NCI-H526 treated with DMSO at 0.1 percent for 48 hours (cell line): ENCODE measurements around the gene PTK7.

ENCODE experiments used
- DNase-seq: peaks from one replicate; lab custom pipeline; 2025; lab: John Stamatoyannopoulos, UW

PTK7 gene

GRCh38 chr6:43180058-43180457, 103.9 kb downstream of the PTK7 start:
- DNase-seq, result no peak

GRCh38 chr6:43180985-43181384, 104.9 kb downstream of the PTK7 start:
- no peak for DNase-seq

- DNase-seq, result no peak
These were observed 105.5 kb downstream of the PTK7 start for GRCh38 chr6:43181621-43181941.

- DNase-seq, result peak; percentile 35
These were observed 106.1 kb downstream of the PTK7 start, which contains the start of gene CUL9 for GRCh38 chr6:43181942-43182860. TSS of gene CUL9 (plus strand) at chr6:43182196. CDS start at chr6:43184311, 2,115 bp downstream.

- no peak for DNase-seq
These were observed 107.3 kb downstream of the PTK7 start for GRCh38 chr6:43183441-43183840.

GRCh38 chr6:43184268-43184985, 108.3 kb downstream of the PTK7 start:
- DNase-seq, result no peak

- peak; percentile 27 for DNase-seq
These were observed 109.4 kb downstream of the PTK7 start for GRCh38 chr6:43185391-43185985.

GRCh38 chr6:43186019-43186418, 109.9 kb downstream of the PTK7 start:
- no peak for DNase-seq

- DNase-seq, result no peak
These were observed 110.6 kb downstream of the PTK7 start for GRCh38 chr6:43186706-43187105.

- no peak for DNase-seq
These were observed 111.7 kb downstream of the PTK7 start for GRCh38 chr6:43187821-43188220.

GRCh38 chr6:43188426-43188825, 112.3 kb downstream of the PTK7 start:
- DNase-seq, result no peak

- DNase-seq, result no peak
These were observed 113.7 kb downstream of the PTK7 start for GRCh38 chr6:43189776-43190304.

GRCh38 chr6:43192911-43193310, 116.8 kb downstream of the PTK7 start:
- no peak for DNase-seq

GRCh38 chr6:43193929-43194328, 117.8 kb downstream of the PTK7 start:
- DNase-seq, result no peak

GRCh38 chr6:43196337-43196736, 120.2 kb downstream of the PTK7 start:
- DNase-seq, result no peak

GRCh38 chr6:43199912-43200311, 123.8 kb downstream of the PTK7 start:
- no peak for DNase-seq

GRCh38 chr6:43200541-43200940, 124.4 kb downstream of the PTK7 start:
- no peak for DNase-seq

- no peak for DNase-seq
These were observed 126.3 kb downstream of the PTK7 start for GRCh38 chr6:43202451-43202850.

- no peak for DNase-seq
These were observed 127.1 kb downstream of the PTK7 start for GRCh38 chr6:43203029-43203717.

GRCh38 chr6:43203718-43204095, 127.6 kb downstream of the PTK7 start:
- DNase-seq, result no peak

- no peak for DNase-seq
These were observed 128.4 kb downstream of the PTK7 start for GRCh38 chr6:43204271-43205105.
